Endothelial cell of umbilical vein (primary cell): Measurements from ENCODE around the gene TUBA3D. TPM values are rescaled to one million over a fixed set of nuclear protein-coding genes. Genes with fewer than 3 reads are reported as not detected.
"Not testable (repeated sequence)": the region's sequence is repeated elsewhere in the genome, so short reads cannot be mapped to it uniquely, and the experiment has no call there.

Source experiments
- BruUV-seq: library from RNA; stranded (reverse); fragments of 400-500 nt; replicated peaks from 2 replicates; lab custom pipeline; 2021; lab: Mats Ljungman, UMichigan
- CTCF ChIA-PET: fragments of 300-600, 350-600 bp; sonication (Branson Sonifier 250); formaldehyde crosslinking; loops from one replicate; lab custom pipeline; 2021; ENCODE audit warnings: antibody characterized with exemption, inconsistent platforms; lab: Charles Lee
- POLR2A ChIA-PET: fragments of 300-600, 350-600 bp; sonication (Branson Sonifier 250); formaldehyde crosslinking; loops from one replicate; lab custom pipeline; 2021; ENCODE audit warnings: antibody characterized with exemption, inconsistent platforms; lab: Charles Lee
- DNase-seq: peaks from one replicate; pipeline ENCODE4 v3.0.0-alpha.2; 2011; ENCODE audit warnings: low read depth, low spot score
- FAIRE-seq: peaks from 2 replicates; lab custom pipeline; 2011; peaks lifted over from hg19 to GRCh38; lab: Jason Lieb, UNC
- H2AFZ ChIP-seq: 2 replicates; pipeline ENCODE4 v1.6.0; 2012; ENCODE audit warnings: low read depth, low read length, control low read depth, inconsistent platforms
- H3K27ac ChIP-seq: 2 replicates; pipeline ENCODE4 v1.5.1; 2011; ENCODE audit warnings: low read depth, mild to moderate bottlenecking, control low read depth, low read length, moderate library complexity; ENCODE audit not compliant: insufficient read depth
- H3K27me3 ChIP-seq, 2 experiments: 2 replicates each; pipeline versions ENCODE4 v1.6.0 to v1.6.1; 2011; ENCODE audit warnings: low read length in 2 of 2, mixed read lengths in 1 of 2; ENCODE audit not compliant: control insufficient read depth in 2 of 2, insufficient read depth in 2 of 2
- H3K36me3 ChIP-seq, 2 experiments: 2 replicates in 1 of 2; 3 replicates in 1 of 2; pipeline ENCODE4 v1.5.1; 2011; ENCODE audit warnings: low read length in 2 of 2, mild to moderate bottlenecking in 1 of 2, moderate library complexity in 1 of 2; ENCODE audit not compliant: control insufficient read depth in 2 of 2, insufficient read depth in 2 of 2; ENCODE audit errors: extremely low read depth in 1 of 2
- H3K4me1 ChIP-seq: 3 replicates; pipeline ENCODE4 v1.5.1; 2011; ENCODE audit warnings: mild to moderate bottlenecking, low read length; ENCODE audit not compliant: control insufficient read depth, insufficient read depth; ENCODE audit errors: extremely low read depth
- H3K4me2 ChIP-seq: 2 replicates; pipeline ENCODE4 v1.6.1; 2011; ENCODE audit warnings: low read length, control low read depth, mixed read lengths; ENCODE audit not compliant: insufficient read depth
- H3K4me3 ChIP-seq, 3 experiments: fragments of 200-600 bp in 1 of 3; sonication (generic), shearing (Covaris generic) in 1 of 3; replicated peaks in 1 of 3; 2 replicates each; pipeline ENCODE4 v1.5.1; 2011 to 2016; ENCODE audit warnings: control low read depth in 3 of 3, low read length in 3 of 3, mild to moderate bottlenecking in 2 of 3, inconsistent platforms in 1 of 3, low read depth in 1 of 3, moderate library complexity in 1 of 3; ENCODE audit not compliant: insufficient read depth in 1 of 3
- H3K79me2 ChIP-seq: 2 replicates; pipeline ENCODE4 v1.6.0; 2012; ENCODE audit warnings: low read length, inconsistent platforms; ENCODE audit not compliant: control insufficient read depth, insufficient read depth
- H3K9ac ChIP-seq: replicated peaks from 2 replicates; pipeline ENCODE3; 2011; ENCODE audit warnings: low read length, control low read depth; ENCODE audit not compliant: insufficient read depth; ENCODE audit errors: extremely low read depth
- H3K9me1 ChIP-seq: replicated peaks from 3 replicates; pipeline ENCODE4 v1.6.0; 2011; ENCODE audit warnings: mild to moderate bottlenecking, low read length; ENCODE audit not compliant: control insufficient read depth, insufficient read depth; ENCODE audit errors: extremely low read depth
- H3K9me3 ChIP-seq: replicated peaks from 2 replicates; pipeline ENCODE4 v1.5.1; 2012; ENCODE audit warnings: low read length, inconsistent platforms; ENCODE audit not compliant: control insufficient read depth, insufficient read depth
- H4K20me1 ChIP-seq: replicated peaks from 2 replicates; pipeline ENCODE3; 2011; ENCODE audit warnings: mild to moderate bottlenecking, low read length; ENCODE audit not compliant: control insufficient read depth, insufficient read depth; ENCODE audit errors: extremely low read depth
- POLR2AphosphoS5 ChIP-seq: IDR thresholded peaks from 2 replicates; pipeline ENCODE4 v1.6.1; 2012; ENCODE audit warnings: low read depth, mild to moderate bottlenecking, control low read depth, low read length, moderate library complexity; ENCODE audit not compliant: insufficient read depth
- dilution Hi-C: fragments of 300-500 bp; cut with MboI; formaldehyde crosslinking; loops from one replicate; pipeline ENCODE4 v1.15.0; 2019; ENCODE audit warnings: low sequenced_read_pairs; ENCODE audit not compliant: extremely low pct_ligation_motif_present
- intact Hi-C: fragments of 100-400 bp; cut with micrococcal nuclease; formaldehyde crosslinking; loops from one replicate; pipeline ENCODE4 v1.10.0; 2022
- polyA plus RNA-seq, 4 experiments: library from polyadenylated mRNA; depleted of rRNA in 3 of 4; stranded (reverse) in 3 of 4; unstranded in 1 of 4; fragments of >200 nt; gene quantifications; 2 replicates each; pipeline versions ENCODE4 v1.2.1 to v1.2.3, GENCODE V29; 2011 to 2012; ENCODE audit warnings: missing spikeins in 1 of 4
- total RNA-seq: library from RNA; stranded (reverse); gene quantifications from 2 replicates; pipeline ENCODE4 v1.2.3, GENCODE V29; 2021

The TUBA3D gene
- total and polyA plus RNA-seq, 2 donors (not counting 3 experiments of a cell fraction or from before 2014, with no cell fraction given): not detected

- peaks cover 11% of the 10 kb centered on the region for H3K4me1 ChIP-seq
- peaks cover 71% of the 10 kb centered on the region for H3K79me2 ChIP-seq
- dilution Hi-C loops (no loop called here), intact Hi-C loops (loop anchor here (2.0 to 5.0 kb wide), 3 partner anchors 34 to 386 kb away; partner anchors contain the start of genes CCDC74A and PLEKHB2)
- no peaks in the 10 kb centered on the region for H3K9me3 ChIP-seq
- H3K27me3 ChIP-seq: no peaks in the 10 kb centered on the region
- H3K27ac ChIP-seq: peak overlapping the region; percentile 69
- H2AFZ ChIP-seq: peak overlapping the region; percentile 93
- DNase-seq (no peak), FAIRE-seq (no peak)
- H3K9ac ChIP-seq: peak overlapping the region; percentile 73
- TF ChIP-seq POLR2AphosphoS5: no peak
- BruUV-seq: TSS peak; percentile 32
- POLR2A ChIA-PET: no interaction called here
- H3K4me2 ChIP-seq: peak overlapping the region; percentile 44
- no peaks in the 10 kb centered on the region for H3K9me1 ChIP-seq
- CTCF ChIA-PET: interaction anchor here (0.7 to 2.6 kb wide), 14 partner anchors 10 to 425 kb away, joined by 3 to 20 read pairs (median 4); partner anchors contain the start of gene CCDC74A
- H3K36me3 ChIP-seq: peaks cover 0 to 4% of the 10 kb centered on the region in 2 experiments
- no peaks in the 10 kb centered on the region for H4K20me1 ChIP-seq
- peak overlapping the region; percentile 64 to 73 (median 73) for H3K4me3 ChIP-seq
Measured at GRCh38 chr2:131493199-131493968, 17.5 kb downstream of the TUBA3D start.

- H3K4me3 ChIP-seq, DNase-seq, H3K9ac ChIP-seq, FAIRE-seq, POLR2A ChIA-PET, CTCF ChIA-PET, H3K9me1 ChIP-seq, dilution Hi-C loops, H3K4me2 ChIP-seq, H3K27me3 ChIP-seq, H4K20me1 ChIP-seq, BruUV-seq, H2AFZ ChIP-seq, intact Hi-C loops, H3K36me3 ChIP-seq, H3K9me3 ChIP-seq, H3K27ac ChIP-seq: not testable (repeated sequence)
- Histone ChIP-seq H3K4me1 (peaks cover 11% of the 10 kb centered on the region), H3K79me2 (peaks cover 68% of the 10 kb centered on the region)
Measured at GRCh38 chr2:131495506-131495905, 19.6 kb downstream of the TUBA3D start.

GRCh38 chr2:131498321-131498973 lies 22.5 kb downstream of the TUBA3D start:
- FAIRE-seq, H3K27me3 ChIP-seq, dilution Hi-C loops, H2AFZ ChIP-seq, H3K9me1 ChIP-seq, H4K20me1 ChIP-seq, H3K4me3 ChIP-seq, H3K9ac ChIP-seq, DNase-seq, H3K9me3 ChIP-seq, intact Hi-C loops, H3K27ac ChIP-seq, H3K4me2 ChIP-seq, BruUV-seq, CTCF ChIA-PET: not testable (repeated sequence)
- H3K4me1 ChIP-seq: peaks cover 11% of the 10 kb centered on the region
- H3K36me3 ChIP-seq: peaks cover 0 to 14% of the 10 kb centered on the region in 2 experiments
- POLR2A ChIA-PET: interaction anchor here (0.7 kb wide), 1 partner anchor 180 kb away, joined by 3 read pairs; no protein-coding TSS in a partner anchor
- H3K79me2 ChIP-seq: peaks cover 52% of the 10 kb centered on the region
